GM19239 (cell line): Measurements from ENCODE around the gene VAPA.

Source experiments
- DNase-seq: peaks from one replicate; pipeline ENCODE4 v3.0.0; 2011; ENCODE audit warnings: low spot score; ENCODE audit not compliant: insufficient read length
- FAIRE-seq: peaks from 2 replicates; lab custom pipeline; 2011; peaks lifted over from hg19 to GRCh38; lab: Jason Lieb, UNC

The VAPA gene

DNA sequence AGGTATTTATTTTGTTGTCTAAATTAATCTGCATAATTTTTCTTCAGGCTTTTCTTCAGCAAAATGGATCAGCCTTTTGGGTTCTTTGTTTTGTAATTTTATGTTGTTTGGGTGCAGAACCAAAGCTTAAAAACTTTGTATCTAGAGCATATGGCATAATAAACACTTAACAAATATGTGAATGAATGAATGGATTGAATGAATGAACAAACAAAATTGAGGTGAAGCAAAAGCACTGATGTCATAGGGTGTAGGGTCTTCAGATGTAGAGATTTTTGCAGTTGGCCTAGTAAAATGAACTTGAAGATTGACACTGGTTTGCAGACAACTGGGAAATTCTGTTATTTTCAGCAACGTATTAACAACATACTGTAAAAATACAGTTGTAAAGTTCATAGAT lies 17.3 kb downstream of the VAPA start:
- no peak for FAIRE-seq

DNA sequence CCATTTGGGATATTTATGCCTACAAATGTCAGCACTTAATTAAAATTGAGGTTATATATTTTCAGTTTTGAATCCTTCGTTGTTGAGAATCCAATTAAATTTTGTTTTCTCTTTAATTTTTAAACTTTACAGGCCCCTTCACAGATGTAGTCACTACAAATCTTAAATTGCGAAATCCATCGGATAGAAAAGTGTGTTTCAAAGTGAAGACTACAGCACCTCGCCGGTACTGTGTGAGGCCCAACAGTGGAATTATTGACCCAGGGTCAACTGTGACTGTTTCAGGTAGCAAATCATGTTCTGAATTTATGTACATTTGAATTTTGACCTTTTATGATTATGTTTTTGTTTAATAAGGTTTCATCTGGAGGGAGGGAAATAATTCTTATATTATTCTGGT lies 17.9 kb downstream of the VAPA start:
- FAIRE-seq (no peak), DNase-seq (no peak)

More for the DNA sequence above, 17.3 kb downstream of the VAPA start:
- DNase-seq, result no peak

DNA sequence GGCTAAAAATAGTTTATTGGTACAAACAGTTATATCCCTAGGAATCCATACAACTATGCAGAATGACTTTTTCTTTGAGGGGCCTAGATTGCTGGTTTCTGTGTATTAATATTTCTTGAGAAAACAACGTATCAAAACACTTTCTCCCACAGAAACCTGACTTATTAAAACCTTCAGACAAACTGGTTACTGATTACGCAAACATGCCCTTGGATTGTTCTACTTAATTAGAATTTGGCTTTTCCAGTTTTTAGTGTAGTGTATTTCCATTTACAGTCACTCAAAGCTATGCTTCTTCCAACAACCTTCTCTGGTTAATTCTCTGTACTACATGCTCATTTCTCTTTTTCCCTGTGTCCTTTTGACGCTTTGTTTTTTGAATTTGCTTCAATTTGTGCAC lies 20.0 kb downstream of the VAPA start:
- FAIRE-seq (no peak), DNase-seq (no peak)

DNA sequence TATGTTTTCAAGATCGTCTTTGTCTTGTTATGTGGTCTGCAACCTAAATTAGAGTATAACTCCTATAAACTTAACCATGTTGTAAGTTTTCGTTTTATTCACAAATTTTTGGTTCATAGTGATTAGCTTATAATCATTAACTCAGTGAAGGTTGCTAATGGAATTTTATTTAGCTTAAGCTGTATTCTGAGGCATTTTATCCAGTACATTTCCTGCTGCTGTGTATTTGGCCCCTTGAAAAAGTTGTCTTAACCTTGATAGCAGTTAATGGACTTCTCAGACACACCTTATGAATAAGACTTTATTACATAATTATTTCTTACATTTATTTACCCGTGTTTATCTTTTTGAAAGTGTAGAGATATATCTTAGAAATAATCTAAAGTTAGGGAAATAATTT lies 20.5 kb downstream of the VAPA start:
- FAIRE-seq (no peak), DNase-seq (no peak)

DNA sequence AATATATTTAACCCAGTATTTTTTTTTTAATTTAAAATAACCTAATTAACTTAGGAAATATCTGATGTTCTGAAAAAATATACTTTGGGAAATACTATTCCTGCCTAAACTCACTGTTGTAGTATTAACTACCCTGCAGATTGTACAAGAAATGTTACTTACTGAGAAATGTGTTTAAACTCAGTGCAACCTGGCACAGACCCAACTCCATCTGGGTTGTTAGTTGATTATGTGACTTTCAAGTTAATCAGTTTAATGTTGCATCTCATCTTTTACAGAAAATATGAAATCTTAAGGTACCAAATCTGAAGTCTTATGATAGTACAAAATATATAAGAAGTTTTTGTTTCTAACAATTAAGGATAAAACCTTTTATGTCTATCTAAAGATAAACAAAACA lies 27.3 kb downstream of the VAPA start:
- FAIRE-seq (no peak), DNase-seq (no peak)

DNA sequence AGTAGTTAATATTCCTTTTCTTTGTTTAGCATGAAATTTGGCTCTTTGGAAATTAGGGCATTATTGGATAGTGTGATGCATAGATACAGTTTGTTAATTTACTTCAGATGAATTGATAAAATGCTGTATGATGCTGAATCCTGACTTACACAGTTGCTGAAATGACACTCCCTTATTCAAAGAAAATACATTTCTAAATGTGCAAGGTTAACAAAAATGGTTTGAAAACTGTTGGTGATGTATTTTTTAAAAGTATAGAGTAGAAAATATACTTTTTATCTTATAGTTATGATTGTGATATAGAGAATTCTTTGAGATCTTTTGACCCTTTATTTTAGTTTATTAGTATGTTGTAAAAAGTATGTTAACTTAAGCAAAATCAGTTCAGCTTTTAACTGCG lies 27.8 kb downstream of the VAPA start:
- no peak for DNase-seq
- FAIRE-seq, result no peak

DNA sequence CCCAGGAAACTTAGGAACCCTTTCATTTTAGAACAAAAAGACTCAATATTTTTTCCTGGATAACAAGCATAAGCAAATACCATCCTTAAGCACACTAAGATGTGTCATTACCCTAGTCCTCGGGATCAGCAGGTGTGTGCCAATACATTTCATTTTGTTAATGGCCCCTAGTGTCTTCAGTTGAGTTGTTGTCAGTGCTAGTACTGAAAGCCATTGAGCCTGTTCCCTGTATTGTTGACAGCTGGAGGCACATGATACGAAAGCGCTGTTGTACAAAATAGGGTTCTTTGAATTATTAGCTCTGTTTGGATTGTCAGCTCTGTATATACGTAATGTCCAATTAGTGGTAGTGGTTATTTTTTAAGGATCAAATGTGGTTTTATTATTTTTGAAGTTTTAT lies 29.5 kb downstream of the VAPA start:
- DNase-seq (no peak), FAIRE-seq (no peak)

DNA sequence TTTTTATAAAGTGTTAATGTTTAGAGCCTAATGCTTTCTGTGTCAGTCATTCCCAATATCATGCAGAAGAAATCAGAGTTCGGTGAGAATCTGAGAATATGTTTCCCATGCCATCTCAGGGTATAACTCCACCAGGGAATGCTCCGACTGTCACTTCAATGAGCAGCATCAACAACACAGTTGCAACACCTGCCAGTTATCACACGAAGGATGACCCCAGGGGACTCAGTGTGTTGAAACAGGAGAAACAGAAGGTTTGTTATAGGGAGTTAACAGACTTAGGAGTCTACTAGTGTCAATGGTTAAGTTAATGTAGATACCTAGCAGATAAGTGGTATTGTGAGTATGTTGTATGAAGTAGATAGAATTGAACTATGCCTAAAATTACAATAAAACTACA lies 31.0 kb downstream of the VAPA start:
- DNase-seq (no peak), FAIRE-seq (no peak)

DNA sequence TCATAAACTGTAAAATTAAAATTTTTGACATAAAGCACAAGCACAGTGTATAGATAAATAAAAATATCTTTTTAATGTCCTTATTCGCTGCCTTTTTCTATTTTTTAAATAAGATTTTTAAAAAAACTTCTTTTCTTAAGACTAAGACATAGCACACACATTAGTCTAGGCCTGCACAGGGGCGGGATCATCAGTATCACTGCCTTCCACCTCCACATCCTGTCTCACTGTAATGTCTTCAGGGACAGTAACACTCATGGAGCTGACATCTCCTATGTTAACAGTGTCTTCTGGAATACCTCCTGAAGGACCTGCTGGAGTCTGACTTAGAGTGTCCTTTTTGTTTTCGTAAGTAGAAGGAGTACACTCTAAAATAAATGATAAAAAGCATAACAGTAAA lies 33.0 kb downstream of the VAPA start:
- no peak for DNase-seq
- no peak for FAIRE-seq

DNA sequence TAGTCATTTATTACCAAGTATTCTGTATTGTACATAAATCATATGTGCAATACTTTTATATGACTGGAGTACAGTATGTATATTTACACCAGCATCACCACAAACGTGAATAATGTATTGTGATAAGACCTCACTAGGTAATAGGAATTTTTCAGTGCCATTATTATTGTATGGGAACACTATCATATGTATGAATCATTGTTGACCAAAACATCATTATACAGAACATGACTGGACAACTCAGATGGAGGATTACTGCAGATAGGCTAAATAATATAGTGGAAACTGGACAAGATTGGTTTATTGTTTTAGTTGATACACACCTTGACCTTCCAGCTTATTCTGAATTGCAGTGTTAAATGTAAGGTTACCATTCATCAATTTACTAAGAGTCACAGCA lies 33.4 kb downstream of the VAPA start:
- FAIRE-seq, result no peak
- DNase-seq, result no peak

DNA sequence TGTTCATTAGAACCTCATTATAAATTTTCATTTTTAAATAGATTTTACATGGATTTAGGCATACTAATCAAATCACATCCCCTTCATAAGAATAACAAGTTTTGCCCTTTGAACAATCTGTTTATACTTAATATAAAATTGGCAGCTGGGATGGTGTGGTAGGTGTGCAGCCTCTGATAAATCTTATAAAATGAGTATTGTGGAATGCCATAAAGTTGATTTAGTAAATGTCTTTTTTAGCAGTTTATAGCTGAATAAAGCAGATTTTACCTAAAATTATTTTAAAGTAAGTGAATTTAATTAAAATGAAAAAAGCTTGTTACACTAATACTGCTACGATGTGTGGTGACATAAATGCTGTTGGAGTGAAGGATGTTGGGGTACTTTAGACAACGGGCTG lies 35.5 kb downstream of the VAPA start:
- DNase-seq (no peak), FAIRE-seq (no peak)

DNA sequence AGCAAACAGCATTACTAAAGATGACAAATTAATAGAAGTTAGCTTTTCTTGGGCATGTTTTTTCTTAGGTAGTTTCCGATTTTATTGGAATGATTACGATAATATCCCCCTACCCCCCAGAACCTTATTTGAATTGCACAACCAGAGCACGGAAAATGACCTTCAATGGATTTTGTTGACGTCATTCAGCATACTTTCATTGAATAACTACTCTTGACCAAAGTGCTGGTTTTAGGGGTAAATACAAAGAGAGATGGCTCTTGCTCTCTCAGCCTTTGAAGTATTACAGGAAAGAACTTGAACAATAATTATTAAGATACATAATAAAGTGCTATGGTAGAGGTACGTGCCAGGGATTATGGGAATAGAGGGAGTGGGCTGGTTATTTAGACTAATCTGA lies 36.0 kb downstream of the VAPA start:
- FAIRE-seq (no peak), DNase-seq (no peak)

DNA sequence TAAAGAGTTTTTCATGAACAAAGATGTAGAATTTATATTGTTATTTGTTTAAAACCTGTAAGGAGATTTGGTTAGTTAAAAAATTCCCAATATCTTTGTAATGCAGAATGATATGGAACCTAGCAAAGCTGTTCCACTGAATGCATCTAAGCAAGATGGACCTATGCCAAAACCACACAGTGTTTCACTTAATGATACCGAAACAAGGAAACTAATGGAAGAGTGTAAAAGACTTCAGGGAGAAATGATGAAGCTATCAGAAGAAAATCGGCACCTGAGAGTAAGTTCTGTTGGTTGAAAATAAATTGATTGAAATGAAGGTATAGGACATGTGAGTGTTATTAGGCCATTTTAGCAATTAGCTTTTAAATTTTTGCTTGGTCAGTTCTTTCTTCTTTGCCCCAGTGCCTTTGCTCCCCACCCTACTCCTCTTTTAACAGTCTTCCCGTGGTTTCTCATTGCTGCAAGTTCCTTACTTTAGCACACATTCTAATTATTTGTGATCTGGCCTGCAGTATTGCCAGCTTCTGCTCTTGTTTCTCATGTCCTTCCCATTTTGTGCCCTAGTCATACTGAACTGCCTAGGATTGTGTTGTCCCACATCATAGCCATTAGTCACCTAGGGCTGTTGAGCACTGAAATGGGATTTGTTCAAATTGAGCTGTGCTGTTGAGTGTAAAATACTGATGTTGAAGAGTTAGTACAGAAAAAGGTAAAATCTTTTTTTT lies 36.6 kb downstream of the VAPA start:
- no peak for DNase-seq
- FAIRE-seq, result peak; percentile 44

DNA sequence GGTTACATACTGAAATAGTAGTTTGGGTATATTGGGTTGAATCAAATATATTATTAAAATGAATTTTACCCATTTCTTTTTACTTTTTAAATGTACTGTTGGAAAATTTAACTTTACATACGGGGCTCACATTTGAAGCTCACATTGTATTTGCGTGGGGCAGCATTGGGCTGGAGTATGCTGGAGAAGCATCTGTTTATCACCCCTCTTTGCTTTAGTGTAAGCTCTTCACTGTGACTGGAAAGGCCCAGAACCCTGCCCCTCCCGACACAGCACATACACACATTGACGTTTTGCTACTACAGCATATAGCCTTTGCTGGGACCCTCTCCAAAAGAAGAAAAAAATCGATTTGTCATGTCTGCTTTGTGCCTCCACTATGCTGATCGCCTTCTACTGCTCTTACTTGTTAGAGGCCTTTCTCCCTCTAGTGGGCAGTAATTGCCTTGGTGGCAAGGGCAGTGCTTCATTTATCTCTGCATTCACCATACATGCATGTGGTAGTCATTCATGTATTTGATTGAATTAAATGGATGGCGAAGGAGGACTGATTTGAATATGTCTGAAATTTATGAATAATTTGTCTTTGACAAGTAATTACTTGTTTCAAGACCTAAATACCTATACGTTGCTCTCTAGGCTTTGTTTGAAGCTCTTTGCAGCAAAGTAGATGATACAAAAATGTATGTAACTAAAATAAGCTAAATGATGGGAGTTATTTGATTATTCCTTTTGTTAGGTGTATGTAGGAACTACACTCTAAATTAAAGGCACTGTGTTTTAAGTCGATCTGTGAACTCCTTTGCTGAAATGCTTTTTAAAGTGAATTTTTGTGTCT lies 37.4 kb downstream of the VAPA start:
- DNase-seq (no peak), FAIRE-seq (peak; percentile 51)

DNA sequence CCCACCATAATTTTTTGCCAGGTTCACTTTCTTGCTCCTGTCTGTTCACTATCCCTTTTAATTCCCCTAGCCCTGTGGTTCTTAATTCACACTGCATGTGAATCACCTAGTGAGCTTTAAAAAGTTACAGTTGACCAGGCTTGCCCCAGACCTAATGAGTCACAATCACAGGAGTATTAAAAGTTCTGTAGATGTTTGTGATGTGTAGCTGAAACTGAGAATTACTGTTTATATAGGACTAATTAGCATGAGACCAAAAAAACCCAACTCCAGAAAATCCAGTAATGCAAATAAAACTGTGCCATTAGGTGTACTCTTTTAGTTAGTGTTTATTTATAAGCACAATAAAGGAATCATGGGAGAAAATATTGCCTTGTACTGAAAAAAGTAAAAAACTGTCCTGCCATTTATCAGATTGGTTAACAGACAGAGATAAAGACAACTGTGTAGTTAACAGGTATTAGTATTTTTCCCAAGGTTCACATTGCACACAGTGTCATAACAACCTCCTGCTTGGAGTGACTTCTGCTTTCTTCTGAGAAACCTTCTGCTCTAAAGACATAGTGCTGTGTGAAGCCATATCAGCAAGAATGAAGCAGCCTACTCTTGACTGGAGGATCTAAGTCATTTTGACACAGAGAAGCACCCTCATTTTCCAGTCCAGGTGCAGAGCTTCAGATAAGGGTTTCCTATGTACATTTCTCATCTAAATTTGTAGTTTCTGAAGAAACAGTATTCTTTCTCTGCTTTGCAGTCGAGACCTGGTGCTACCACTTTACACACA lies 39.0 kb downstream of the VAPA start:
- FAIRE-seq, result no peak
- DNase-seq, result no peak

DNA sequence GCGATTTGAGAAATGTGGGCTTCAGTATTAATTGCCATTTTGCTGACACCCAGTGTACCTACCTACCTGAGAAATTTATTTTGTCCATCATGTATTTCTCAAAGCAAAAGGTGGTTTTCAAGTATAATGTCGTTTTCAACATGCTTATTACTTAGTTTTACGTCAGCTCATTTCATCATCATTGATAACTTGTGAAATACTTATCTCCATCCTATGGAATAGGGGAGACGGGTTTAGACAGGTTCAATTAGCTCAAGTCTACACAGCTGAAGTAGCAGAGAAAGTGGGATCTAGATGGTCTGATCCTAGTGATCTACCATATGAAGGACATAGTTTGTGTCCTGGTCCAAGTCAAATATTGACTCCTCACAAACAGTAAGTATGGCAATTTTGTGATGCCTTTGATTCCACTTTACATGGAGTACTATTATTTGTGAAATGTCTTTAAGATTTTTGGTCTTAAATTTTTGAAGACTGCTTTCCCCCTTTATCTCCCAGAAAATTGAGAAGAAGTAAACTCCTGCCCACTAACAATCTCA lies 45.1 kb downstream of the VAPA start:
- DNase-seq (no peak), FAIRE-seq (no peak)

DNA sequence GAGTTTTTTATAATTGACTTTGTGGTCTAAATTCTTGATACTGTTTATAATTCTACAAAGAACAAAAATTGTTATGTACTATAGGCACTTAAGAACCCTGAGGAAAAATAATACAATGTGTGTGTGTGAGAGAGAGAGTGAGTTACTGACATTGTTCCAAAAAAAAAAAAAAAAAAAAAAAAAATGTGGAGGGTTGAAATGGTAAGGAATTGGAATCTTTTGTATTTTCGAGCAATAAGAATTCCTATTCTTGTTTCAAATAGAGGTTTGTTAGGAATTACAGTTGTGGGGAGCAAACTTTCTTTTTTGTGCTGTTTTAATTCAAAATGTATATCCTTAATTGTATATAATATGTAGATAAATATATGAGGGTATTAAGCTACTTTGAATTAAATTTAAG lies 45.7 kb downstream of the VAPA start:
- FAIRE-seq (no peak), DNase-seq (no peak)

DNA sequence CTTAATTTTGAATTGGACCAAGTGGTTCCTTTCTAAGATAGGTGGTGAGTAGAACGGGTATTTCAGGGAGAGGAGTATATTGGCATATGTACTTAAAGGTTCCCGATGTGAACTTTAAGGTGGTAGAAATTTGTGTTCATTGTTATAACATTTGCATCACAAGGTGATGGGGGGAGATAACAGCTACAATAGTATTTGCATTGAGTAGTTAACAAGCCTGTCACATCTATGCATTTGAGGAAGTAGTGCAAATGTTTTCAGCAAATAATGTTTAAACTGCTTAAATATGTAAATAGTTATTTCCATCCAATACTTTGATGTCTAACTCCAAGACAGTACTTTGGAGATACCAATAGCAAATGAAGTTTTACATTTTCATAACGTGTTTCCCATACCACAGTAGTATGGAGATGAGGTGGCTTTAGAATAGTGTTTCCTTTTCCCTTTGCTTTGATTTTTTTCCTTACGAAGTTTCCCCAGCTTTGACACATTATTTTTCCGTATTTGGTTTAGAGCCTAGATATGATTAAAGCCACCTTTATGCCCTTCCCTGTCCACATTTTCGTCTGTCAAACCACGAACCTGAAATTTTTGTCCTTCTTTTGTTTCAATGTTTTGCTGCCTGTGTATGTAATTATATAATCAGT lies 46.6 kb downstream of the VAPA start:
- FAIRE-seq (no peak), DNase-seq (no peak)

DNA sequence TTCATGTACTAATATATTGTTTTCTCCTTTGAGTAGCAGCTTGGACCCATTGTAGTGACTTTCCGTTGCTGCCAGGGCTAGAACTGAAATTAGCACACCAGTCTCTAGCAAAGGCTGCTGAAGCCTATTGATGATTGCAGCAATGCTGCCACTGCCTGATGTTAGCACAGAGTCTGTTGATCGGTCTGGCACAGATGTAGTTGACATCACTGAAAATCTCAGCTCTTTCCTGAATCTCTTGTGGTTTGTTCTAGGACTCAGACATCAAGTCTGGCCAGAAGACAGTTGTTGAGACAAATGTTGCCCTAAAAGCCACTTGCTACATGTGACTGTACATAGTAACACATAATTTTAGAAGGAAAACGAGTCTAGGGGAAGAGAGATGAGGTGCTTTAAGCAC lies 47.2 kb downstream of the VAPA start:
- no peak for DNase-seq

More for the DNA sequence above, 47.2 kb downstream of the VAPA start:
- no peak for FAIRE-seq
